Astrocyte (in vitro differentiated cells and primary cell): ENCODE measurements around the gene NUP205. TPM values are rescaled to one million over a fixed set of nuclear protein-coding genes. Genes with fewer than 3 reads are reported as not detected.

Experiments used
- DNase-seq: peaks from one replicate; pipeline ENCODE4 v3.0.0-alpha.2; 2010; ENCODE audit warnings: low read depth
- FAIRE-seq: peaks from 2 replicates; lab custom pipeline; 2011; peaks lifted over from hg19 to GRCh38; lab: Jason Lieb, UNC
- H2AFZ ChIP-seq: 2 replicates; pipeline ENCODE4 v1.6.0; 2012; ENCODE audit warnings: low read depth, low read length, inconsistent platforms
- H3K27ac ChIP-seq: 2 replicates; pipeline ENCODE4 v1.5.1; 2011; ENCODE audit warnings: low read depth, low read length, inconsistent platforms
- H3K27me3 ChIP-seq: 2 replicates; pipeline ENCODE4 v1.6.0; 2011; ENCODE audit warnings: low read length, inconsistent platforms; ENCODE audit not compliant: insufficient read depth
- H3K36me3 ChIP-seq: 2 replicates; pipeline ENCODE4 v1.5.1; 2011; ENCODE audit warnings: low read length, inconsistent platforms; ENCODE audit not compliant: insufficient read depth
- H3K4me1 ChIP-seq: 2 replicates; pipeline ENCODE4 v1.5.1; 2011; ENCODE audit warnings: low read length, inconsistent platforms; ENCODE audit not compliant: insufficient read depth
- H3K4me2 ChIP-seq: 2 replicates; pipeline ENCODE4 v1.6.0; 2012; ENCODE audit warnings: low read length, inconsistent platforms
- H3K4me3 ChIP-seq: 2 replicates; pipeline ENCODE4 v1.5.1; 2011; ENCODE audit warnings: low read depth, mild to moderate bottlenecking, low read length, inconsistent platforms; ENCODE audit not compliant: insufficient read depth
- H3K79me2 ChIP-seq: 2 replicates; pipeline ENCODE4 v1.6.0; 2012; ENCODE audit warnings: mild to moderate bottlenecking, low read length, inconsistent platforms; ENCODE audit not compliant: insufficient read depth
- H3K9ac ChIP-seq: 2 replicates; pipeline ENCODE4 v1.6.0; 2012; ENCODE audit warnings: mild to moderate bottlenecking, low read length, inconsistent platforms
- H3K9me3 ChIP-seq: 2 replicates; pipeline ENCODE4 v1.5.1; 2012; ENCODE audit warnings: low read depth, mild to moderate bottlenecking, low read length, inconsistent platforms; ENCODE audit not compliant: insufficient read depth
- H4K20me1 ChIP-seq: 2 replicates; pipeline ENCODE4 v1.6.0; 2012; ENCODE audit warnings: low read length, inconsistent platforms; ENCODE audit not compliant: insufficient read depth
- H3K27ac Mint-ChIP-seq: one replicate; pipeline ENCODE4 v1.8.0; 2021; ENCODE audit warnings: mild to moderate bottlenecking, mixed read lengths; ENCODE audit not compliant: unreplicated experiment
- H3K27me3 Mint-ChIP-seq: one replicate; pipeline ENCODE4 v1.8.0; 2021; ENCODE audit warnings: low read depth, mixed read lengths; ENCODE audit not compliant: unreplicated experiment
- H3K36me3 Mint-ChIP-seq: one replicate; pipeline ENCODE4 v1.8.0; 2021; ENCODE audit warnings: low read depth, mixed read lengths; ENCODE audit not compliant: unreplicated experiment
- H3K4me1 Mint-ChIP-seq: one replicate; pipeline ENCODE4 v1.8.0; 2021; ENCODE audit warnings: low read depth, mixed read lengths; ENCODE audit not compliant: unreplicated experiment
- H3K4me3 Mint-ChIP-seq: one replicate; pipeline ENCODE4 v1.8.0; 2021; ENCODE audit warnings: mild to moderate bottlenecking, moderate library complexity, mixed read lengths; ENCODE audit not compliant: unreplicated experiment
- H3K9me3 Mint-ChIP-seq: one replicate; pipeline ENCODE4 v1.8.0; 2021; ENCODE audit warnings: mild to moderate bottlenecking, mixed read lengths; ENCODE audit not compliant: unreplicated experiment
- CTCF ChIP-seq: IDR thresholded peaks from 2 replicates; pipeline ENCODE4 v1.5.1; 2011; ENCODE audit warnings: low read depth, mild to moderate bottlenecking, inconsistent platforms, low read length, moderate library complexity; ENCODE audit not compliant: insufficient read depth
- EZH2 ChIP-seq: IDR thresholded peaks from 2 replicates; pipeline ENCODE4 v1.6.1; 2012; ENCODE audit warnings: mild to moderate bottlenecking, low read length, inconsistent platforms; ENCODE audit not compliant: insufficient read depth
- total RNA-seq: library from RNA; stranded (reverse); gene quantifications from 2 replicates; pipeline ENCODE4 v1.2.1, GENCODE V29; 2021

The NUP205 gene
- total RNA-seq, 1 donor from 2014 or later = 50.5 TPM

GRCh38 chr7:135537905-135538304 lies 19.8 kb upstream of the NUP205 start:
- Histone ChIP-seq H3K4me2 (no peak overlapping the region), H3K9me3 (no peaks in the 10 kb centered on the region), H3K4me3 (no peak overlapping the region), H3K9ac (no peak overlapping the region), H3K36me3 (no peaks in the 10 kb centered on the region), H3K27ac (no peak overlapping the region), H3K79me2 (no peaks in the 10 kb centered on the region), H4K20me1 (no peaks in the 10 kb centered on the region), H3K27me3 (peaks cover 5% of the 10 kb centered on the region), H3K4me1 (no peaks in the 10 kb centered on the region), H2AFZ (no peak overlapping the region)
- no peak for DNase-seq
- H3K4me1 Mint-ChIP-seq = no peaks in the 10 kb centered on the region
- TF ChIP-seq CTCF (no peak), EZH2 (no peak)
- H3K36me3 Mint-ChIP-seq = no peaks in the 10 kb centered on the region
- FAIRE-seq = no peak
- H3K27me3 Mint-ChIP-seq = no peaks in the 10 kb centered on the region
- H3K27ac Mint-ChIP-seq = no peak overlapping the region
- H3K4me3 Mint-ChIP-seq = no peak overlapping the region
- peaks cover 1% of the 10 kb centered on the region for H3K9me3 Mint-ChIP-seq

GRCh38 chr7:135538376-135538775 lies 19.3 kb upstream of the NUP205 start:
- Histone ChIP-seq H3K27ac (no peak overlapping the region), H3K9ac (no peak overlapping the region), H3K4me2 (no peak overlapping the region), H2AFZ (no peak overlapping the region), H3K79me2 (no peaks in the 10 kb centered on the region), H3K4me1 (no peaks in the 10 kb centered on the region), H4K20me1 (no peaks in the 10 kb centered on the region), H3K36me3 (no peaks in the 10 kb centered on the region), H3K4me3 (no peak overlapping the region), H3K9me3 (no peaks in the 10 kb centered on the region), H3K27me3 (peaks cover 5% of the 10 kb centered on the region)
- H3K4me3 Mint-ChIP-seq = no peak overlapping the region
- DNase-seq = no peak
- H3K36me3 Mint-ChIP-seq = no peaks in the 10 kb centered on the region
- H3K27me3 Mint-ChIP-seq = no peaks in the 10 kb centered on the region
- no peak overlapping the region for H3K27ac Mint-ChIP-seq
- peaks cover 1% of the 10 kb centered on the region for H3K9me3 Mint-ChIP-seq
- FAIRE-seq = no peak
- no peaks in the 10 kb centered on the region for H3K4me1 Mint-ChIP-seq
- no peak for TF ChIP-seq EZH2

- peaks cover 5% of the 10 kb centered on the region for H3K27me3 ChIP-seq
- H3K36me3 Mint-ChIP-seq = no peaks in the 10 kb centered on the region
Measured at GRCh38 chr7:135539629-135540028, 18.1 kb upstream of the NUP205 start.

More at GRCh38 chr7:135539629-135540028, 18.1 kb upstream of the NUP205 start:
- FAIRE-seq = no peak
- H3K79me2 ChIP-seq = no peaks in the 10 kb centered on the region
- Mint-ChIP-seq H3K9me3 (peaks cover 1% of the 10 kb centered on the region), H3K27me3 (no peaks in the 10 kb centered on the region), H3K4me1 (no peaks in the 10 kb centered on the region), H3K27ac (no peak overlapping the region), H3K4me3 (no peak overlapping the region)
- H4K20me1 ChIP-seq = no peaks in the 10 kb centered on the region
- no peaks in the 10 kb centered on the region for H3K4me1 ChIP-seq
- no peak overlapping the region for H2AFZ ChIP-seq
- H3K4me3 ChIP-seq = no peak overlapping the region
- no peak for TF ChIP-seq CTCF
- no peaks in the 10 kb centered on the region for H3K9me3 ChIP-seq
- no peak overlapping the region for H3K27ac ChIP-seq
- no peak for DNase-seq
- no peak overlapping the region for H3K9ac ChIP-seq
- no peak overlapping the region for H3K4me2 ChIP-seq
- H3K36me3 ChIP-seq = no peaks in the 10 kb centered on the region
